ENCODE measurements around the gene SIMC1. TPM values are rescaled to one million over a fixed set of nuclear protein-coding genes. Genes with fewer than 3 reads are reported as not detected.

SIMC1 gene
- total RNA-seq, 2 donors from 2014 or later = 23.9 to 24.4 TPM

DNA sequence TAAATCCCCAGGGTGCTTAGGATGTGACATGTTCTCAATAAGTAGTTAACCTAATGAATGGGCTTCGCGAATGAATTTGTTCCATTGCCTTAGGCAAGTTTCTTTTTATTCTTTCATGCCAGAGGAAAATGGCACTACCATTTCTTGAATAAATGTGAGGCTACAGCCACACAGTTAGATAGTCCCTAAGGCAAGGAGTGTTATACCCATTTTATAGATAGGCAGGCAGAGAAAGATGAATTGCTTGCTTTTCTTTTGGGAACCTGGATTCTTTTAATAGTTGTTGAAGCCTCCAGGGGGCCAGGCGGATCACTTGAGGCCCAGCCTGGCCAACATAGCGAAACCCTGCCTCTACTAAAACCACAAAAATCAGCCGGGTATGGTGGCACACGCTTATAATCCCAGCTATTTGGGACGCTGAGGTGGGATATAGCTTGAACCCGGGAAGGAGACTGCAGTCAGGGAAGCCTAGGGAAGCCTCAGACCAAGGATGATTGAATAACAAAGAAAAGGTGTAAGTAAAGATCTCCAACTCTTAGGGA is 149.2 kb downstream of the SIMC1 start:
- H3K9me3 ChIP-seq = no peaks in the 10 kb centered on the region
- DNase-seq = no peak
- peak overlapping the region in 1 of 2 donors; percentile 97 for H3K9ac ChIP-seq (ENCODE audit: low read depth in 2 of 2, low read length in 2 of 2)
- H3K36me3 ChIP-seq = no peaks in the 10 kb centered on the region
- H3K4me1 ChIP-seq = peaks cover 5% of the 10 kb centered on the region
- TF ChIP-seq, protein P1, sequence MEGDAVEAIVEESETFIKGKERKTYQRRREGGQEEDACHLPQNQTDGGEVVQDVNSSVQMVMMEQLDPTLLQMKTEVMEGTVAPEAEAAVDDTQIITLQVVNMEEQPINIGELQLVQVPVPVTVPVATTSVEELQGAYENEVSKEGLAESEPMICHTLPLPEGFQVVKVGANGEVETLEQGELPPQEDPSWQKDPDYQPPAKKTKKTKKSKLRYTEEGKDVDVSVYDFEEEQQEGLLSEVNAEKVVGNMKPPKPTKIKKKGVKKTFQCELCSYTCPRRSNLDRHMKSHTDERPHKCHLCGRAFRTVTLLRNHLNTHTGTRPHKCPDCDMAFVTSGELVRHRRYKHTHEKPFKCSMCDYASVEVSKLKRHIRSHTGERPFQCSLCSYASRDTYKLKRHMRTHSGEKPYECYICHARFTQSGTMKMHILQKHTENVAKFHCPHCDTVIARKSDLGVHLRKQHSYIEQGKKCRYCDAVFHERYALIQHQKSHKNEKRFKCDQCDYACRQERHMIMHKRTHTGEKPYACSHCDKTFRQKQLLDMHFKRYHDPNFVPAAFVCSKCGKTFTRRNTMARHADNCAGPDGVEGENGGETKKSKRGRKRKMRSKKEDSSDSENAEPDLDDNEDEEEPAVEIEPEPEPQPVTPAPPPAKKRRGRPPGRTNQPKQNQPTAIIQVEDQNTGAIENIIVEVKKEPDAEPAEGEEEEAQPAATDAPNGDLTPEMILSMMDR (IDR thresholded peaks at IDR 0.05) = no peak
- intact Hi-C loops (cut with DNase I) = no loop called here
- H3K4me3 ChIP-seq = peak overlapping the region; percentile 92
- H3K27me3 ChIP-seq = no peaks in the 10 kb centered on the region
- no peak overlapping the region for H3K27ac ChIP-seq

DNA sequence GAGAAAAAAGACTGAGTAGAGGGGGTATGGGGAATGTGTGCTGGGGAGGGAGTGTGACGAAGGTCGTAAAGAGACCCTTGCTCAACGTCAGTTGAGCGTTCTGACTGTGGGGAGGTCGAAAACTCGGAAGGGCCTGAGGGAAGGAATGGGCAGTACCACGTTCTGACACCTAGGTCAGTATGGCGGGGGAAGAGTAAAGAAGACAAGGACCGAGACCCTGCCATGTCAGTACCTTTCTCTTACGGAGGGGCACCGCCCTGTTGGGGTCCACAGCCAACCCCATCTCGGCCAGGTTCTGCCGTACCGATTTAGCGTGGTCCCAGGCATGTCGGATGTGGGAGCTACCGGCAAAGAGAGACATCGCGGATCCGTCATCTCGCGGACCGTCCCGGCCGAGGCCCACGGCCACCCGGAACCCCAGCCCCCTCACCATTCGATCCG is 149.8 kb downstream of the SIMC1 start:
- Histone ChIP-seq H3K4me1 (peaks cover 5% of the 10 kb centered on the region), H3K9me3 (no peaks in the 10 kb centered on the region), H3K4me3 (peak overlapping the region; percentile 92), H3K27me3 (no peaks in the 10 kb centered on the region), H3K27ac (peak overlapping the region; percentile 91), H3K9ac (ENCODE audit: low read depth in 2 of 2, low read length in 2 of 2) (peak overlapping the region; percentile 72 to 97), H3K36me3 (no peaks in the 10 kb centered on the region)
- DNase-seq = no peak
- intact Hi-C loops (cut with DNase I) = no loop called here
- TF ChIP-seq, protein P1 (IDR thresholded peaks at IDR 0.05) = no peak

DNA sequence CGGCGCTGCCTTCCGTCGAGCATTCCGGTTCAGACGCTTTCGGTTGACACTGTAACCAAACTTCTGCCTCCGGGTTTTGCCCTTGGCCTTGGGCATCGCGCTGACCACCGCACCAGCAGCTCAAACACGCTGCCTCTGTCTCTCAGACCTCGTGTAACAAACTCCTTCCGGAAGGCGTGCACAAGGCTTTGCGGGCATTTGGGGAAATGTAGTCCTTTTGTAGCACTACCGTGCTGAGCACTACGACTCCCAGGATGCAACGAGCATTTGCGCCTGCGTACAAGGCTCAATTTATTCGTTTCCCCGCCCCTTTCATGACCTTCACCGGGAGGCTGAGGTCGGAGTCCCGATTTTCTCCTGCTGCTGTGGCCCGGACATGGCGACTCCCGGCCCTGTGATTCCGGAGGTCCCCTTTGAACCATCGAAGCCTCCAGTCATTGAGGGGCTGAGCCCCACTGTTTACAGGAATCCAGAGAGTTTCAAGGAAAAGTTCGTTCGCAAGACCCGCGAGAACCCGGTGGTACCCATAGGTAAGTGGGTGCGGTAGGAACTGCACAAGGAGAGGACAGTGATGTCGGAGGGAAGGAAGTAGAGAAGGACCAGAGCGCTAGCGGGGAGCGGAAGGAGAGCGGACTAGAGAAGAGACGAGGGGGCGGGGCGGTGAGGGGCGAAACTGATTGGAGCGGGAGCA is 150.4 kb downstream of the SIMC1 start, which contains the start of the genes HIGD2A and NOP16:
TSS of gene HIGD2A (plus strand) at position 308 of the 691 bp plus-strand sequence. CDS start at position 377, 69 bp downstream.
TSS of gene NOP16 (minus strand) at position 155 of the 691 bp plus-strand sequence. CDS start at position 96, 59 bp downstream.
- Histone ChIP-seq H3K4me3 (peak within 1 kb of the TSS; percentile 92), H3K27ac (peak within 1 kb of the TSS; percentile 91), H3K36me3 (no peaks in the 10 kb centered on the region), H3K4me1 (peaks cover 5% of the 10 kb centered on the region), H3K9ac (ENCODE audit: low read depth in 2 of 2, low read length in 2 of 2) (peak within 1 kb of the TSS; percentile 75 to 97), H3K27me3 (no peaks in the 10 kb centered on the region), H3K9me3 (no peaks in the 10 kb centered on the region)
- intact Hi-C loops (cut with DNase I) = no loop called here
- TF ChIP-seq, protein P1 (IDR thresholded peaks at IDR 0.05) = no peak
- DNase-seq = peak; percentile 100

DNA sequence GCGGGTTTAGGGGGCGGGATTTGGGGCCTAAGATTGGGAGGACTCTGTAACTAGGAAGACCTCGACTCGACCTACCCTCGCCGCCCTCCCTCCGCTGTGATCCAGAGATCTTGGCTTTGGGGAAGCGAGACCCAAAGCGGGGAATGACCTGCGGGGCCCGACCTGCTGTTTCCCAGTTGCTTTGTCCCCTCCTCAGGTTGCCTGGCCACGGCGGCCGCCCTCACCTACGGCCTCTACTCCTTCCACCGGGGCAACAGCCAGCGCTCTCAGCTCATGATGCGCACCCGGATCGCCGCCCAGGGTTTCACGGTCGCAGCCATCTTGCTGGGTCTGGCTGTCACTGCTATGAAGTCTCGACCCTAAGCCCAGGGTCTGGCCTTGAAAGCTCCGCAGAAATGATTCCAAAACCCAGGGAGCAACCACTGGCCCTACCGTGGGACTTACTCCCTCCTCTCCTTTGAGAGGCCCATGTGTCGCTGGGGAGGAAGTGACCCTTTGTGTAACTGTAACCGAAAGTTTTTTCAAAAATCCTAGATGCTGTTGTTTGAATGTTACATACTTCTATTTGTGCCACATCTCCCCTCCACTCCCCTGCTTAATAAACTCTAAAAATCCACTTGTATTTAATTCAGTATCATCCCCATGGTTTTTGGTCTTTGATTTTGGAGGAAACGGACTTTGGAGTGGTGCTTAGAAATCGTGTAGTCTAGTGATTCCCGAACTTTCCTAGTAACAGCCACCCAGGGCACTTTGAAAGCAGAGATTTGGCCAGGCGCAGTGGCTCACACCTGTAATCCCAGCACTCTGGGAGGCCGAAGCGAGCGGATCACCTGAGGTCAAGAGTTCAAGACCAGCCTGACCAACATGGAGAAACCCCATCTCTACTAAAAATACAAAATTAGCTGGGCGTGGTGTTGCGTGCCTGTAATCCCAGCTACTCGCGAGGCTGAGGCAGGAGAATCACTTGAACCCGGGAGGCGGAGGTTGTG is 151.2 kb downstream of the SIMC1 start:
- TF ChIP-seq, protein P1 (IDR thresholded peaks at IDR 0.05) = no peak
- H3K36me3 ChIP-seq = no peaks in the 10 kb centered on the region
- intact Hi-C loops (cut with DNase I) = no loop called here
- H3K9me3 ChIP-seq = no peaks in the 10 kb centered on the region
- peak overlapping the region; percentile 91 for H3K27ac ChIP-seq
- no peaks in the 10 kb centered on the region for H3K27me3 ChIP-seq
- DNase-seq = no peak
- peak overlapping the region; percentile 75 to 97 for H3K9ac ChIP-seq (ENCODE audit: low read depth in 2 of 2, low read length in 2 of 2)
- peak overlapping the region; percentile 92 for H3K4me3 ChIP-seq
- H3K4me1 ChIP-seq = peaks cover 5% of the 10 kb centered on the region

DNA sequence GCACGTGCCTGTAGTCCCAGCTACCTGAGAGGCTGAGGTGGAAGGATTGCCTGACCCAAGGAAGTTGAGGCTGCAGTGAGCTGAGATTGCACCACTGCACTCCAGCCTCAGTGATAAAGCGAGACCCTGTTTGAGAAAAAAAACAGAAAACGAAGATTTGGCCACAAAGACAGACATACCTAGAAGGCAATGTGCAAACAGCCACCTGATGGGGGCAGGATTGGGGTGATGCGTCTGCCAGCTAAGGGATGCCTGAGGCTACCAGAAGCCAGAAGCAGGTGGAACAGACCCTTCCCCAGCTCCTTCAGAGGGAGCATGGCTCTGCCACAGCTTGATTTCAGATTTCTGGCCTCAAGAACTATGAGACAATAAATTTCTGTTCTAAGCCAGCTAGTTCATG is 153.3 kb downstream of the SIMC1 start:
- no peak for DNase-seq
- Histone ChIP-seq H3K4me1 (peaks cover 5% of the 10 kb centered on the region), H3K27ac (no peak overlapping the region), H3K4me3 (no peak overlapping the region), H3K36me3 (no peaks in the 10 kb centered on the region), H3K27me3 (no peaks in the 10 kb centered on the region), H3K9me3 (no peaks in the 10 kb centered on the region), H3K9ac (ENCODE audit: low read depth in 2 of 2, low read length in 2 of 2) (no peak overlapping the region)
- intact Hi-C loops (cut with DNase I) = no loop called here
- TF ChIP-seq, protein P1 (IDR thresholded peaks at IDR 0.05) = no peak

Data from colonic mucosa (tissue), 4 donors.